HG03159 (cell line): Measurements from ENCODE around the gene PHKA2.
A peak's percentile ranks its signal among the peaks of the same experiment; 100 is the strongest.

Source experiments
- ATAC-seq: cut with Tn5 transposase; IDR thresholded peaks from one replicate; pipeline ENCODE4 v1.9.1; 2021; ENCODE audit warnings: mild to moderate bottlenecking, moderate library complexity; ENCODE audit not compliant: unreplicated experiment

PHKA2 gene

DNA sequence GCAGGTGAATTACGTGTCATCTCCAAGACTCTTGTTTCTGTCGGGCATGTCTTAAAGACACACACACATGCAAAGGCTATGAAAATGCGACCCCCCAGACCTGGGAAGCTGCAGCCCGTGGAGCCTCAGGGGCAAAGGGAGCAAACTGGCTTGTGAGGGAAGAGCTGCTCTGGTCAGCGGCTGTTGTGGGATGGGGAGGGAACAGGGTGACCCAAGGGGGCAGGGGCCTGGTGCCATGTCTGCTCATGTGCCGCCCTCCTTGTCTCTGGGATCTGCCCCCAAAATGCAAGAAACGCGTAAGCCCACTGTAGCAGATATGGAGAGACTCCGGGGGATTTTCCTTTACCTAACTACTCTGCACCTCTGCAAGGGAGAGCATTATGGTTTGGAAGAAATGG, 92.4 kb downstream of the PHKA2 start:
- ATAC-seq: no peak

DNA sequence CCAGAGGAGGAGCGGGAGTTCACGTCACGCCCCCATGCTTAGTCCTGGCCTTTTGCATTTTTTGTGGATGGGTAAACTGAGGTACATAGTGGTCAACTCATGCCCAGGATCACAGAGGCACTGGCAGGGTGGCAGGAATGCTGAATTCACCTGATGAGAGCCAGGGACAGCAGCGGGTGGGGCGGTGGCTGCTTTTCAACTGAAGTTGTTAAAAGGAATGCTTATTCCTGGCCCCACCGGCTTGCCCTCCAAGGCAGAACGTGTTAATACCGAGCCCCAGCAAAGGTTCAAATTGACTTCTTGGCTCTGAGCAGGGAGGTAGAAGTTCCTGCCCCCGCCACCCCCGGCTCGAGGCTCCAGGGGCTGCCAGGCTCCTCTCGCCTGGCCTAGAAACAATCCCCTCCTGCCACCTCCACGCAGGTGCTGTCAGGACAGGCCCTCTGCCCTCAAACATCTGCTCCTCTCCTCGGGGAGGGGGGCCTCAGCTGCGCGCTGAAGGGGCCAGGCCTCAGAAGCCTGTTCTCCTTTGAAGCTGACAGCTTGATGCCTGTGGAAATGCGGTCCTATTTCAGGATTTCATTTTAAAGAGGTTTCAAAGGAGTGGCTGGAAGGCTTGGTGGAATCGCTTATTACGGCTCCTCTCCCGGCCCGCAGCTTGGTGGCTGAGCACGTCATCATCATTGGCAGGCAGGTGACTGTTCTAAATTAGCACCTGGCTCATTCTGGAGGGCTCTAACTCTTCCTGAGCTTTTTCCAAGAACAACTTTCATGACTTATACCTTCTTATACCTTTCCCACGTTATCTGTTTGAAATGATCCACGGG, 93.0 kb downstream of the PHKA2 start:
- no peak for ATAC-seq

DNA sequence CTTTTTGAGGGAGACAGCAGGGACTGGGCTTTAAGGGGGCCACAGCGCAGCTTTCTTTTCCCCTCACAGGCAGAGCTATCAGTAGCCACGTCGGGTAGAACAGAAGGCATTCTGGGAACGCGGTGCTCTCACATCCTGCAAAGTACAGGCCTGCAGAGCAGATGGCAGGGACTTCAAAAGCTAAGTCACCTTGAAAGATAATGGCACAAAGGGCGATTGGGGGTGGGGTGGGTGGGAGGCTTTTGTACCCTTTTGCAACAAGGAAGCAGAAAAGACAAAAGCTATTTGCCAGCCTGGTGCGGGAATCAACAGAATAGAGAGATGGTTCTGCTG, 93.9 kb downstream of the PHKA2 start:
- ATAC-seq: no peak

DNA sequence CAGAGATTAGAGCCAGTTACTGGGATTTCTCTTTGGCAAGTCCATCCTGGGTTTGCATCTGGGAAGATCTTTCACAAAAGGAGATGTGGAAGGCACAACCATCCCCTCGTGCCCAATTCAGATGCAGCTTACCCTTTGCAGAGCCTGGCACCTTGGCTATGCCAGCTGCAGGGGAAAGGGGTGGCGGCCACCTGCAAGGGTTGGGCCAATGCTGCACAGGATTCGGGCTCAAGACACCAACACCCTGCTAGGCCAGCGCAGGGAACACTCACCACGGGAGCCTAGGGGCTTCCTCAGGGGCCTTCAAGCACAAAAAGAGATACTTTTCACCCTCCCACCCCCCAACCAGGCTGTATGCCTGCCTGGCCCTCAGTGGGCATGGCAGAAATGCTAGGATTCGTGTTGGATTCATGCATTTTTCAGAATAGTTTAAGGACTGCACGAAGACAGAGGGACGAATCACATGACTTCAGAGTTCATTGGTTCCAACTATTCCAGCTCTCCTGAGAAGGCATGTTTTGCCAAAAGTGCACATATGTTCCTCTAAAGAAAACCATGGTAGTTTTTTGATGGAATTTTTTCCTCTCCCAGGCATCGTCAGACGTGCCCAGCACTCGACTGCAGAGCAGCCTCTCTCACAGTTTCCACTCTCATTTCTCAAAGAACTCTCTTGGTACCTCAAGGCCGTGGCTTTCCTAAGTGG, 94.4 kb downstream of the PHKA2 start:
- ATAC-seq: no peak

DNA sequence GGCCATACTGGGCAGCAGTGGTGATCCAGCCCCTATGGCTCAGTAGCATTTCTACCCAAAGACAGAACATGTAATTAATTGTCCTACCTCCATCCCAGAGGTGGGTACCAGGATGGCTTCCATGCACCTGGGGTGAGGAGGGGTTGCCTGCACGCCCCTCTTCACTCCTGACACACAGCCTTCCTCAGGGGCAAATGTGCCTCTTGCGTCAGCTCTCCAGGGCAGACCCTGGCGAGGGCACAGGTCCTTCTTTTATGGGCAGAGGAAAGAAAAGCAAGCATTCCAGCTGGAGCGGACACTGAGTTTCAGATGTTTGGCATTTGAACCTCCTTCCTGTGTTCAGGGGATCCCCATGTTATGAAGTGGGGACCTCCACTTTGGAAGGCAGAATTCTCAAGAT, 95.6 kb downstream of the PHKA2 start:
- ATAC-seq: no peak

DNA sequence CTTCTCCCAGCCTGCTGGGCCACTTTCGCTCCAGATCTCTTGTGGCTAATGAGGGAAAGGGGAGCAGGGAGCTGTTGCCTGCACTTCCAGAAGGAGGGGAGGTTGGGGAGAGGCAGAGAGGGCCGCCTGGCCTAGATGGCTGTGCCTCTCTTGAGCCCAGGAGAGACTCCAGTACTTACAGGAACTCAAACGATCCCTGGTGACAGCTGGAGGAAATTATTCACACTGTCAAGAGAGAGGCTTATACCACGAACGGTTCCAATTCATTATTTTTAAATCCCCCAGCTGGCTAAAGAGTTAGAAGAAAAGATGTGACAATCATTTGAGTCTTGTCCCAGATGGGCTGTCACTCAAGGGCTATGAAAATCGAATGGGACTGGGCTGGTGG, 96.1 kb downstream of the PHKA2 start:
- no peak for ATAC-seq

DNA sequence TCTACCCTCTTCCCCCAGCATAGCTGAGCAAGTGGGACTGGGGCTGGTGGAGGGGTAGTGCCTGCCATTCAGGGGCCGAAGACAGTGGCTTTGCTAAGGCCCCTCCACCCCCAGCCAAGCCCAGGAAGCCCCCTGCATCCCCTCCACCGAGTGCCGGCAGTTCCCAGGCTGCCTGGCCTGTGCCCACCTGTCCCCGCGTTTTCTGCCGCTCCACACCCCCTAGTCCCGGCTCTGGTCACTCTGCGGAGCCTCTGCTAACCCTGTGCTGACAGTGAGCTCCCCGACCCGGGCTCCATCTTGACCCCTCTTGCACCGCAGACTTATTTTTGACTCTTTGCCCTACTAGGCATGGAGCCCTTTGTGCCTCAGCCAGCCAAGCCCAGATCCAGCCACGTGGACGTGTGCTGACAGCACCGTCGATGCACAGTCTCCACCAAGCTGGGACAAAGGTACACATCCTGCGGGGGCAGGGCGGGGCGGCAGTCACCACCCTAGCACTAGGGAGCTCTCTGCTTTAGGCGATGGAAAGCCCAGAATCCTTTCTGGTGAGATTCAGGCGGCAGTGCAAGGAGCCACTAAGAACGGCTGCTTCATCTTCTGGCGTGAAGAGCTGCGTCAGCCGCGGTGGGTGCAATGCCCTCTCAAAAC, 96.6 kb downstream of the PHKA2 start:
- ATAC-seq: no peak

DNA sequence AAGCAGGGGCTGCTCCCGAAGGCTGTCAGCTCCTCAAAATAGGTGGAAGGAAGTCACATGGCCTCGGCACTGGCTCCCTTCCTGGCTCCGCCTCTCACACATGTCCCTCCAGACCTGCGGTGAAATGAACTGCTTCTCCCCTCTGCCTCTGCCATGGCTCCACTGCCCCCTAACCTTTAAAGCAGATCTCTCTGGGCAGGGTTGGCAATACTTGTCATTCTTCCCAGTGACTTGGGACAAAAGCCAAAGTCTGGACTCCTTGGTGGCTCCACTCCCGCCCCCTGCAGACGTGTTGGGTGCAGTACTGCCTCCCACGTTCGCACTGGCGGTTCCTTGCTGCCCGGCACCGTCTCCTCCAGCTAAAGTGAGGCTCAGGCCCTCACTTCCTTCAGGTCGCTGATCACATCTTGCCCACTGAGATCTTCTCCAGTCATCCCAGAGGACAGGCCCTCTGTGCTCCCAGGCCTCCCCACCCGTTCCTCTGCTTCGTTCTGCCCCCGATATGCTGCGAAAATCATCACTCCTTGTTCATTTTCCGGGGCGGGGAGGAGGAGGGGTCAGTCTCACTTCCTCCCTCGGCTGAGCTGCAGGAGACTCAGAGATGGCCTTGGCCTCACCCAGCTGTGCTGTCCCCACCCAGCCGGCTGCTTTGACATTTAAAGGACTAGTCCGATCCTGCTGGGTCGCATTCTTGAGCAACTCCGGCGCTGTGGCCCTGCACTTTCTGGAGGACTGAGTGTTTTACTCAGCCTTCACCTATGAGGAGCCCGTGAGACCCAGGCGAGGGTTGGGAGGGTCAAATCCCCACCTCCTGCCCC, 97.4 kb downstream of the PHKA2 start:
- peak; percentile 65 for ATAC-seq

DNA sequence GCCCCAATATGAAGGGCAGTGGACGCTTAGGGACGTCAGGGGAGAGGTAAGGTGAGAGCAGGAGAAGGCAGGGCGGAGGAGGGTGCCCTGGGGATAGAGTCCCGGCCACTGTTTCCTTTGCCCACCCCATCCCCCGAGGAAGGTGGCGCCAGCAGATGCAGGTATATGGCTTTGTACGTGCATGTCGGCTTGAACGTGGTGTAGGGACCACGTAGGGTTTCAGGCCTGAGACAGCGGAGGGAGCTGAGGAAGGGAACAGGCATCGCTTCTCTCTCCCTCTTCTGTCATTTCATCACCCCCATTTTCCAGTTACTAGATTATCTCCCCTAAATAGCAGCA, 97.9 kb downstream of the PHKA2 start:
- ATAC-seq: peak; percentile 22

DNA sequence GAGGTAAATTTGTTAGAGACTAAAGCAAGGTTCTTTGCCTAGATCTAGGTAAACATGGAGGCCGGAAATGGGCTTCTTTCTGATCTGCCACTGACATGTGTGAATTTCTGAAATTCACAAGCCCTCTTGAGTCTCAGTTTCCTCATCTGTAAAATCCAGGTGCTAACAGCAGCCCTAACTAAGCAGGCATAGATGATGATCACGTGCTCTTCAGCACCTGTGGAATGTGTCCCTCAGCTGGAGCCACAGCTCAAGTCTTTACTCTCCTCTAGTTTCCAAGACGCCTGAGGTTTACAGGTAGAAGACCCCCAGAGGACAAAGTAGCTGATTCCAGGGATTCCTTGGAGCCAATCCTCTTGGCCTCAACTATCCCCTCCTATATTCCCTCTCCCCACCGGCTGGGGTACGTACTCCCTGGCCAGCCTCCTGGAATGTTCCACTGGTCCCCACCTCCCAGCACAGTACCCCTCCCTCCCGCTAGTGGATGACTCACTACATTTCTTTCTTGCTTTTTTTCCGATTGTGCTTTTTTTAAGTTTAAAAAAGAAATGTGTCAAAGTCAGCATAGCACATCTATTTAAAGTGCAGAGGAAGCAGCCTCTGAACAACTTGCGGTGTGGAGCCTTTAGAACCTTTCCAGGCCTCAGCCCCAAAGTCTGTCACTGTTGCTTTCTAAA, 98.4 kb downstream of the PHKA2 start:
- peak; percentile 18 for ATAC-seq

DNA sequence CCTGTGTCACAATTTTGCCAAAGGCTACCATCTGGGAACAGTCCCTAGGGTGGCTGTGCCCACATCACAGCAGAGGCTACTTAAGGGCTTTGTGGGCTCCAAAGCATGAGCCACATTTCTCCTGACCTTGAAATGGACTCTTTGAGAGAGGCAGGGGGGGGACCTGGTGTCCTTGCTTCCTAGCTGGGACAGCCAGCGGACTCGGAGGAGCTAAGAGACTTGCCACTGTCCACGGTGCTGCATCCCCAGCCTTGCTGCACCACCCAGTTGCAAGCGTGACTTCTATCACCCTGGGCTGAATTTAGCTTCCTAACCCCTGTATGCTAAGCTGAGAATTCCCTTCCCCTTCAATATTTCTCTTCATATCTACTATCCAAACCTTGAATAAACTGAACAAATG, 99.0 kb downstream of the PHKA2 start:
- no peak for ATAC-seq

DNA sequence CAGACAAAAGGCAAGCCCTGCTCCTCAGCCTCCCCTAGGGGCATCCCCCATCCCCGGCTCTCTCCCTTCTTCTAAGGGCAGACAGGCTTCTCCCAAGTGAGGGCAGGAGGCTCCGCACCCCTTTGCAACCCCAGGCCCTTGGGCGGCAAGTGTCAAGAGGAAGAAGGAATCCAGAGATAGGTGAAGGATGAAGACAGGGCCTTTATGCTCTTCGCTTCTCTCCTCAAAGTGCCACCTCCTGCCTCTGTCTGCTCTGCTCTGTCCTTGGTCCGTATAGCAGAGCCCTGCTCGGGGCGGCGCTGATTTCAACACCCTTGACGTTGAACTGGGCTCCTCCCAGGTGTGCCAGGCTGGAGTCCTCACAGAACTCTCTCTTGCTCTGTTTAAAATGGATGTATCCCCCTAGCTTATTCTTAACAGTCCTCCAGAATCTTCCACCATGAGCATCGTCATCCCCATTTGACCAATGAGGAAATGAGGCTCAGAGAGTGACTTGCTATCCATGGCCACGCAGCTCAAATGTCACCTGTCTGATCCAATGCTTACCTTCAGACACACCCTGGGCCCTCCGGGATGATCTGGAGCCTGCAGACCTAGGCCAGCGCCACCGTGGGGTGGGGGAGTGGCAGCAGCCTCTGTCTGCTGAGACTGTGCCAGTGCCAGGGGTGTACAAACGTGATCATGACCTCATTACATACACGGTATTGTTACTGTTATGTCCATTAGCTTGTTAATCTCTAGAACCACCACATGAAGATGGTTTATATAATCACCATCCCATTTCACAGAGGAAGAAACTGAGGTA, 99.8 kb downstream of the PHKA2 start:
- no peak for ATAC-seq

DNA sequence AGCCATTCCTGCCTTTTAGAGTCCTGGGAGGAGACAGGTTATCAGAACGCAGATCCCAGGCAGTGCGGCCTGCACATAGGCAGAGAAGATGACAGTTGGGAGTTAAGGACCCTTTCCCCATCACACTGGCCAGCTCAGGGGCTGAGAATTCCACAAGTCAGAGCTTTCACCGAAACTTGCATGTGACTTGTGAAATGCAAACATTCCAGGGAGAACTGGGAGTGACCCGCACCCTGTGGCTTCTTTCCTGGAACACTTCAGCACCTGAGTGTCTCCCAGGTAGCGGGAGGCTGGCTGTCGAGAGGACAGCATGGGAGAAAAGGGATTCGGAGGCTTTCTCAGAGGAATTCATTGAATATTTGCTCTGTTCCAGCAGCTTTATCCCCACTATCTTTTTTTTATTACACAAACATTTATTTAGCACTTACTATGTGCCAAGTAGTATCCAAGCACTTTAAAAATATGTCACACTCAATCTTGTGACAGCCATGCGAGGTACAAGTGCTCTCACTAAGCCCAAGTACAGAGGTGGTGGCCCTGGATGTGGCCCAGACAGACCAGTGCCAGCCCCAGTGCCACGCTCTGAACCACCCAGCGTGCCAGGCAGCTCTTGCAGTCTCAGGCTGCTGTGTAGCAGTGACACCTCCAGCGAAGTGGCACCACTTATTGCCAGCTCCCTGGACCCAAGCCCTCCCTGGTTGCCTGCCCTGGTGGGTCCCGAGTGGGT, 100.5 kb downstream of the PHKA2 start:
- no peak for ATAC-seq

DNA sequence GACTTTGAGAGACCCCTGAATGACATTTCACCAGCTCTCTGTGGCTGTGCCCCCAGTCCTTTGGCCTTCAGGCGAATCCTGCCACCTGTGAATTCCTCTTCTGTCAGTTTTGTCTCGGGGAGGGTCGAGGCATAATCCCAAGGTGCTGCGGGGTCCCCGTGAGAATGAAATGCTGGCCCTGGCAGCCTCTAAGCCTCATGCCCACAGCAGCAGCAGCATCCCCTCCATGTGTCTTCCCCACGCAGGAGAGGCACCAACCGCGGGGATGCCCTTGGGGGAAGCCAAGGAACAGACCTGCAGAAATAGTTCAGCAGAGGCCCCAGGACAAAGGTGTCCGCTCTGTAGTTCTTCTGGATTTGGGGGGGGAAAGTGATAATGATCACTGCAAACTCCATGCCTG, 104.8 kb downstream of the PHKA2 start:
- no peak for ATAC-seq

DNA sequence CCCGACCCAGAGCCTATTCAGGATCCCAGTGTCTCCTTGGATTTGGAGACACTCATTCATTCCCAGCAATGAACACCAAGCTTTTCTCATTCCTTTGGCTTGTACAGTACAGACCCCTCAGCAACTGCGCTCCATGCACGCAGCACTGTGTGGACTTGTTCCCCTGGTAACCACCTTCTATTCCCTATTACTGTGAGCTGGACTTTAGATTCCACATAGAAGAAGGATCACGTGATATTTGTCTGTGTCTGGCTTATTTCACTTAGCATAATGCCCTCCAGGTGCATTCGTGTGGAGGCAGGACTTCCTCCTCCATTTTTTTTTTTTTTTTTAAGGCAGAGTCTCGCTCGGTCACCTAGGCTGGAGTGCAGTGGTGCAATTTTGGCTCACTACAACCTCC, 106.4 kb downstream of the PHKA2 start:
- no peak for ATAC-seq

DNA sequence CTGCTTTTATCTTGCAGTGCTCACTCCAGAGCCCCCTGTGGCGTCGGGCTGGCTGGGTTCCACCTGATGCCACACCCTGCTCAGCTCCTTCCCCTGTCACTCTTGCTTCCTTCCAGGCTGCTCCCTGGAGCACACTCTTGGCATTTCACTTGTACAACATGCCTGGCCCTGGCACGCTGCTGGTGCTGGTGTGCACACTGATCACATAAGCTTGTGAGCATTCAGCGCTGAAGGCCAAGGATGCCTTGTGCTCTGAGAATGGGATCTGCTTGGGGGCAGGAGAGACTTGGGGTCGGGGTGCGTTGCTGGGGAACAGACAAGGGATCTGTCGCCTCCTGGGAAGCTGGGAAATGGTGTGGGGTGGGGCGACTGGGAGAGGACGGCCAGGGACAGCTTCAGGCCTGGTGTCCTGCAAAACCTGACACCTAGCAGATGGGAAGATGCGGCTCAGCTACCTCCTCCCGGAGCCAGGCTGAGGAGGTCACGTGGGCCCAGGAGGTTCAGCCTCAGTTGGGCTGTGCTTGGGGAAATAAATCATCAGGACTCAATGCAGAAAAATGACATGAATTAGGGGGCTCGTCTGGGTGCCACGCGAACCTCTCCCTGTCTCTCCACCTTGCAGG, 108.5 kb downstream of the PHKA2 start:
- ATAC-seq: no peak

DNA sequence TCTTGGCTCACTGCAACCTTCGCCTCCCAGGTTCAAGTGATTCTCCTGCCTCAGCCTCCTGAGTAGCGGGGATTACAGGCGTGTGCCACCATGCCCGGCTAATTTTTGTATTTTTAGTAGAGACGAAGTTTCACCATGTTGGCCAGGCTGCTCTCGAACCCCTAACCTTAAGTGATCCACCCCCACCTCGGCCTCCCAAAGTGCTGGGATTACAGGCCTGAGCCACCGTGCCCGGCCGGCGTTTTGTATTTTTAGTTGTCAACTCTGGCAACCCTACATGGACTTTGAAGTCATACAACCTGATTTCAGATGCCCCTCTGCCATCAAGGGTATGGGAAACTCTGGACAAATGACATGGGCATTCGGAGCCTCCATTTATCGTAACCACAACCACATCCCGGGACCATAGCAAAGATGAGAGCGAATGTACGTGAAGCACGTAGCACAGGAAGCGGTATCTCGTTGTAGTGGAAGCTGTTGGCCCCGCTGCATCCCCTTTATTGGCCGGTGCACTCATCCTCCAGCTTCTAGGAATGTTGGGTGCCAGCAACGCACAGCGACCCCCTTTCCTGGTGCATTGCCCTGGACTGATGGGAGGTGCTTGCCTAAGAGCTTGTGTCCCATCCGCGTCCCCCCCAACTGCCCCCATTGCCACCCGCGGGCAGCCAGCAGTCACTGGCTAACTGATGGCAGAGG, 109.2 kb downstream of the PHKA2 start:
- ATAC-seq: no peak

DNA sequence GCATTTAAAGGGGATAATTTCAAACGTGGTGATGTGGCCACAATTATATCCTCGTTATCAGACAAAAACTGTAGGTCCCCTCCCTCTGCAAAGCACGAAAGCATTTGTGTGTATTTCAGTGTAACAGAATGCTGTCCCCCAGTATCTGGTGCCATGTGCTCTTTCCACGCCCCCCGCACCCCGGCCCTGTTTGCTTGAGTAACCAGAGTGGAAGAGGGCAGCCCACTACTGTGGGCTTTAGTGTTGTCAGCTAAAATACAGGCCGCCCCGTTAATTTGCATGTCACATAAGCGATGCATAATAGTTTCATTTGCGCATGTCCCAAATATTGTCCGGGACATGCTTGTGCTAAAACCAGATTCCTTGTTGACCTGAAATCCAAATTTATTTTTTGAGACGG, 110.1 kb downstream of the PHKA2 start:
- no peak for ATAC-seq
